Ascending aorta (tissue), 2 donors: ENCODE measurements around the gene OTX2. TPM values are rescaled to one million over a fixed set of nuclear protein-coding genes. Genes with fewer than 3 reads are reported as not detected.

Experiments used
- DNase-seq, 2 donors: peaks; one replicate each; pipeline ENCODE4 v3.0.0-alpha.2; 2019; ENCODE audit warnings: low spot score in 2 of 2
- H3K27ac ChIP-seq, 2 donors: fragments of 200-600 bp; sonication (generic); one replicate each; pipeline ENCODE4 v1.5.1; 2016 to 2017; ENCODE audit warnings: mild to moderate bottlenecking in 1 of 2
- H3K27me3 ChIP-seq: fragments of 200-600 bp; sonication (generic); one replicate; pipeline ENCODE4 v1.5.1; 2017
- H3K36me3 ChIP-seq, 2 donors: fragments of 200-600 bp; sonication (generic); one replicate each; pipeline ENCODE4 v1.5.1; 2016
- H3K4me1 ChIP-seq, 2 donors: fragments of 200-600 bp; sonication (generic); one replicate each; pipeline ENCODE4 v1.5.1; 2016 to 2017; ENCODE audit warnings: mild to moderate bottlenecking in 1 of 2
- H3K4me3 ChIP-seq, 2 donors: fragments of 200-600 bp; sonication (generic); one replicate each; pipeline ENCODE4 v1.5.1; 2016 to 2017; ENCODE audit warnings: mild to moderate bottlenecking in 1 of 2
- H3K9me3 ChIP-seq, 2 donors: fragments of 200-600 bp; sonication (generic); one replicate each; pipeline ENCODE4 v1.5.1; 2016
- intact Hi-C: fragments of 100-400 bp; cut with DNase I; formaldehyde crosslinking; loops from one replicate; pipeline ENCODE4 v1.15.1; 2023
- total RNA-seq: library from RNA; depleted of rRNA; stranded (reverse); fragments of >200 nt; gene quantifications from one replicate; pipeline ENCODE4 v1.1.0, GENCODE V29; 2016
- TF ChIP-seq, protein P1 (sequence below), 3 experiments: fragments of 200-600 bp in 2 of 3; fragments of 450-650 bp in 1 of 3; sonication (generic) in 2 of 3; IDR thresholded peaks; one replicate each; pipeline ENCODE4 v1.5.1; 2016 to 2019; ENCODE audit warnings: antibody characterized with exemption in 3 of 3, mild to moderate bottlenecking in 1 of 3, moderate library complexity in 1 of 3

OTX2 gene
- total RNA-seq, 1 donor from 2014 or later = not detected

DNA sequence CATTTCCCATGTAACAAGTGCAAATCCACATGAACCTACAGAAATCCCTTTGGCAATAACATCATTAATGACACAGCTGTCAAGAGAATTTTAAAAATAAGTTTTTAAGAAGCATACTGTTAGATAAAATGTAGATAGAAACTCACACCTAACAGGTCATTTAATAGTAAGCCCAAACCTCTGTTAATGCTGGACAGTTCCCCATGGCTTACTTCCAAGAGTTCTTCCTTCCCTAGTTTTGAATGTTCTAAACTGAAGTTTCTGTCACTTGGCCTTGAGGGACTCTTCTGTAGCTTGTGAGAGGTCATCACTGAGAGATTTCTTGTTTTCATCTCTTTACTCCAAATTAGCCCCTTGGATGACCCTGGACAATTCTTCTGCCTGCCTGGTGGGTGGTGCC, 22.7 kb downstream of the OTX2 start:
- TF ChIP-seq, protein P1, sequence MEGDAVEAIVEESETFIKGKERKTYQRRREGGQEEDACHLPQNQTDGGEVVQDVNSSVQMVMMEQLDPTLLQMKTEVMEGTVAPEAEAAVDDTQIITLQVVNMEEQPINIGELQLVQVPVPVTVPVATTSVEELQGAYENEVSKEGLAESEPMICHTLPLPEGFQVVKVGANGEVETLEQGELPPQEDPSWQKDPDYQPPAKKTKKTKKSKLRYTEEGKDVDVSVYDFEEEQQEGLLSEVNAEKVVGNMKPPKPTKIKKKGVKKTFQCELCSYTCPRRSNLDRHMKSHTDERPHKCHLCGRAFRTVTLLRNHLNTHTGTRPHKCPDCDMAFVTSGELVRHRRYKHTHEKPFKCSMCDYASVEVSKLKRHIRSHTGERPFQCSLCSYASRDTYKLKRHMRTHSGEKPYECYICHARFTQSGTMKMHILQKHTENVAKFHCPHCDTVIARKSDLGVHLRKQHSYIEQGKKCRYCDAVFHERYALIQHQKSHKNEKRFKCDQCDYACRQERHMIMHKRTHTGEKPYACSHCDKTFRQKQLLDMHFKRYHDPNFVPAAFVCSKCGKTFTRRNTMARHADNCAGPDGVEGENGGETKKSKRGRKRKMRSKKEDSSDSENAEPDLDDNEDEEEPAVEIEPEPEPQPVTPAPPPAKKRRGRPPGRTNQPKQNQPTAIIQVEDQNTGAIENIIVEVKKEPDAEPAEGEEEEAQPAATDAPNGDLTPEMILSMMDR (IDR thresholded peaks at IDR 0.05) = no peak
- no peaks in the 10 kb centered on the region for H3K9me3 ChIP-seq

DNA sequence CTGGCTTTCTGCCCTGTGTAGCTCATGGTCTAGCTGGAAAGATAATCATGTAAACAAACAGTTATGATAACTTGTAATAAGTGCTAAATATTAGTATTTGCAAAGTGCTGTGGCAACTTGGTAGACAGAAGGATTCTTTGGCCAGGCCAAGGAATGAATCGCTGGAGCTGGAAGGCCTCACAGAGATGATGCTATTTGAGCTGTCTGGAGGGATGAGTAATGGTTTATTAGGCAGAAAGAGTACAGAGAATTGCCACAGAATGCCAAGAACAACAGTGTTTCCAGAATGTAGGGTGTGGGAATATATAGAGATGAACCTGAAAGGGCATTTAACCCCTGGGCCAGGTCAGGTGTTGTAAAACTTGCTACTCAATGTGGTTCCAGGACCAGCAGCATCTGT, 27.6 kb downstream of the OTX2 start:
- H3K9me3 ChIP-seq = no peaks in the 10 kb centered on the region
- no peaks in the 10 kb centered on the region for H3K27me3 ChIP-seq
- H3K4me1 ChIP-seq = no peaks in the 10 kb centered on the region
- H3K27ac ChIP-seq = no peak overlapping the region
- TF ChIP-seq, protein P1 (IDR thresholded peaks at IDR 0.05) = no peak
- intact Hi-C loops = no loop called here
- H3K36me3 ChIP-seq = no peaks in the 10 kb centered on the region
- no peak overlapping the region for H3K4me3 ChIP-seq
- DNase-seq = no peak

More for the DNA sequence above, 22.7 kb downstream of the OTX2 start:
- no peaks in the 10 kb centered on the region for H3K36me3 ChIP-seq
- no peak overlapping the region for H3K4me3 ChIP-seq
- H3K27ac ChIP-seq = no peak overlapping the region
- no peaks in the 10 kb centered on the region for H3K27me3 ChIP-seq
- no peaks in the 10 kb centered on the region for H3K4me1 ChIP-seq
- no peak for DNase-seq
- intact Hi-C loops = no loop called here

DNA sequence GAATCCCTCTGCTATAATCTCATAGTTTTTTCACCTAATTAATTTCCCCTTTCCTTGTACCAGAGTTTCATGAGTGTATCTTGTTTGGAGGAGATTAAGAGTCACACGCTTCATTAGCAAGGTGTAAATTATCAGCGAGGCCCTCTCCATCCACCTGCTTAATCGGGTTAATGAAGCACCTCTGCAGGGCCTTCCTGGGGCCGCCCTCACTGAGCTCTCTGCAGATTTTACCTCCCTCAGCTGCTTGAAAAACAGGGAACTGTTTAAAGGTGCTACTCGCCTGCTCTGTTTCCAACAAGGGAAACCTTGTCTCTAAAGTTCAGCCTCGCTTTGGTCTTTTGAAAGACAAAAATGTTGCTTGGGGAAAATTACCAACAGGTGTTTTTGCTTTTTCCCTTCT, 35.8 kb downstream of the OTX2 start:
- Histone ChIP-seq H3K9me3 (no peaks in the 10 kb centered on the region), H3K4me3 (no peak overlapping the region), H3K4me1 (no peaks in the 10 kb centered on the region), H3K36me3 (no peaks in the 10 kb centered on the region), H3K27me3 (no peaks in the 10 kb centered on the region), H3K27ac (no peak overlapping the region)
- TF ChIP-seq, protein P1 (IDR thresholded peaks at IDR 0.05) = no peak
- intact Hi-C loops = no loop called here
- no peak for DNase-seq

DNA sequence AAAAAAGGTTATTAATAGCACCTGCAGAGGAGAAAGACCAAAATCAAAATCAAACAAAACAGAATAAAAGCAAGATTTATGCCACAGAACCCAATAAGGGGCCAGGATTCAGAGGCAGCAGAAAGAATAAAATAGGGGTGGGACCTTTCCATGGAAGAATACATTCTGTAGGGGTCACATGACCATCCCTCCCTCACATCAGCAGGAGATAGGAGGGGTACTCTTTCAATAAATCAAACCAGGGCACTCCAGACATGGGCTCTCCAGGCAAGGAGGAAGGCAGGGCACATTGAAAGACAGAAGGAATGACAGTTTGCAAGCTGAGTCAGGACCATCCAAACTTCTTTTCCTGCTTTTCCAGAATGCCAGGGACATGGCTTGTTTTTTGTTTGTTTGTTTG, 39.8 kb downstream of the OTX2 start:
- intact Hi-C loops = no loop called here
- DNase-seq = no peak
- Histone ChIP-seq H3K4me3 (no peak overlapping the region), H3K4me1 (no peaks in the 10 kb centered on the region), H3K36me3 (no peaks in the 10 kb centered on the region), H3K9me3 (no peaks in the 10 kb centered on the region), H3K27ac (no peak overlapping the region), H3K27me3 (no peaks in the 10 kb centered on the region)
- TF ChIP-seq, protein P1 (IDR thresholded peaks at IDR 0.05) = no peak

DNA sequence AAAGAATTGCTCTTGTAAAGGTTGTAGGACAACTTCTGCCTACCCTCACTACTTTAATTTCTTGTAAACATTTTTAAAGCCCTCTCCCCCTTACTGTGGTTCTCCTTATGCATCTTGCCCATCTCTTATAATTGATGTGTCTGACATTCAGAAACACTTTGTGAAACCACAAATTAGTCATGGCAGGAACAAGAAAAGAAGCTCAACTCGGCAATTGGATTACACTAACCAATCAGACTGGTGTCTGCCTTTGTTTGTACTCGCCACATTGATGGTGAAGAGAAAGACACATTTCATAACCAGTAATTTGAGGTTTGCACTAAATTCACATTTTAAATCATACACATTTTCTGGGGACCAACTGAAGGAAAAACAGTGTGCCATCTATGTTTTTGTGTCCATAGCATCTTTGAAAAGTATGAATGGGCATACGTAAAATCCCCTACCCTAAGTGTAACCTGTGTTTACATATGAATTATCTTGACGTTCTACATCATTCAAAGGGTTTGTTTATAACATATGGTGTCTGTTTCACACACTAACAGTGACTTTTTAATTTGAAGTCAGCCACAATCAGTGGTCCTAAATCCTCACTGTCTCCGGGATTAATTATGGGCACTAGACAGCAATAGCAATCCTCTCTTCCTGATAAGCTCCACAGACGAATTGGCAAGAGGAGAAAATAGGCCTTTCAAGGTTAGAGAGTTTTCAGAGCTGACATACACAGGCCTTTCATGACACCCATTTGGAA, 49.9 kb downstream of the OTX2 start:
- DNase-seq = no peak
- no peak overlapping the region for H3K27ac ChIP-seq
- no peaks in the 10 kb centered on the region for H3K9me3 ChIP-seq
- TF ChIP-seq, protein P1 (IDR thresholded peaks at IDR 0.05) = no peak
- intact Hi-C loops = no loop called here
- no peaks in the 10 kb centered on the region for H3K36me3 ChIP-seq
- no peaks in the 10 kb centered on the region for H3K4me1 ChIP-seq
- no peaks in the 10 kb centered on the region for H3K27me3 ChIP-seq
- no peak overlapping the region for H3K4me3 ChIP-seq
